HCT116 (cell line): ENCODE results near the gene ITPR1. TPM values are rescaled to one million over a fixed set of nuclear protein-coding genes. Genes with fewer than 3 reads are reported as not detected.

ENCODE experiments used
- ATAC-seq: fragments of 200-7000 bp; cut with Tn5 transposase; 2 replicates; pipeline ENCODE4 v1.9.1; 2020; ENCODE audit warnings: mild to moderate bottlenecking, moderate library complexity
- BruUV-seq: library from RNA; stranded (reverse); fragments of 400-500 nt; replicated peaks from 2 replicates; lab custom pipeline; 2021; lab: Mats Ljungman, UMichigan
- CTCF ChIA-PET: fragments of 300-600 bp; sonication (Branson Sonifier 250); formaldehyde crosslinking; loops from one replicate; lab custom pipeline; 2021; ENCODE audit warnings: antibody characterized with exemption; lab: Charles Lee
- POLR2A ChIA-PET: fragments of 300-600, 350-600 bp; sonication (Branson Sonifier 250); formaldehyde crosslinking; loops from one replicate; lab custom pipeline; 2021; ENCODE audit warnings: antibody characterized with exemption; lab: Charles Lee
- RAD21 ChIA-PET, 2 experiments: fragments of 300-600 bp; sonication (Branson Sonifier 250); formaldehyde crosslinking; loops; one replicate each; lab custom pipeline; 2023; ENCODE audit warnings: low total read pairs in 2 of 2; ENCODE audit not compliant: uncharacterized antibody in 2 of 2, unreplicated experiment in 2 of 2, low non-redundant PET in 1 of 2; lab: Charles Lee
- DNase-seq: peaks from one replicate; pipeline ENCODE4 v3.0.0-alpha.2; 2010; ENCODE audit warnings: low read depth, low spot score
- H2AFZ ChIP-seq: fragments of 200-600 bp; shearing (Covaris generic), sonication (generic); 2 replicates; pipeline ENCODE4 v1.6.1; 2017; ENCODE audit warnings: low read depth, mixed run types, mixed read lengths, antibody characterized with exemption, low read length; ENCODE audit not compliant: poor library complexity, severe bottlenecking
- H3K27ac ChIP-seq: 2 replicates; pipeline ENCODE4 v1.5.1; 2012; ENCODE audit warnings: low read depth, low read length
- H3K27me3 ChIP-seq: fragments of 200-600 bp; sonication (generic); 2 replicates; pipeline ENCODE4 v1.6.1; 2016; ENCODE audit warnings: mixed run types, low read length, mixed read lengths; ENCODE audit not compliant: insufficient read depth
- H3K36me3 ChIP-seq, 2 experiments: fragments of 200-500 bp in 1 of 2; fragments of 200-600 bp in 1 of 2; sonication (Bioruptor generic) in 1 of 2; sonication (generic) in 1 of 2; 2 replicates each; pipeline versions ENCODE4 v1.5.1 to v1.6.1; 2014 to 2016; ENCODE audit warnings: low read length in 2 of 2, inconsistent platforms in 1 of 2, mixed read lengths in 1 of 2, mixed run types in 1 of 2; ENCODE audit not compliant: insufficient read depth in 2 of 2, control insufficient read depth in 1 of 2
- H3K4me1 ChIP-seq, 2 experiments: fragments of 200-600 bp in 1 of 2; sonication (generic) in 1 of 2; 2 replicates each; pipeline versions ENCODE4 v1.5.1 to v1.6.1; 2012 to 2017; ENCODE audit warnings: low read length in 2 of 2, inconsistent platforms in 1 of 2, mild to moderate bottlenecking in 1 of 2, mixed read lengths in 1 of 2, mixed run types in 1 of 2, moderate library complexity in 1 of 2; ENCODE audit not compliant: insufficient read depth in 2 of 2, control insufficient read depth in 1 of 2
- H3K4me2 ChIP-seq: fragments of 200-600 bp; sonication (generic); 2 replicates; pipeline ENCODE4 v1.6.1; 2017; ENCODE audit warnings: mixed run types, low read length, mixed read lengths
- H3K4me3 ChIP-seq, 2 experiments: fragments of 200-600 bp in 1 of 2; sonication (generic) in 1 of 2; replicated peaks in 1 of 2; 2 replicates each; pipeline ENCODE4 v1.5.1; 2011 to 2016; ENCODE audit warnings: low read length in 2 of 2, control low read depth in 1 of 2, low read depth in 1 of 2, mild to moderate bottlenecking in 1 of 2, mixed read lengths in 1 of 2, mixed run types in 1 of 2
- H3K79me2 ChIP-seq: fragments of 200-600 bp; sonication (generic); 2 replicates; pipeline ENCODE4 v1.6.1; 2017; ENCODE audit warnings: mild to moderate bottlenecking, mixed run types, low read length, moderate library complexity, mixed read lengths; ENCODE audit not compliant: insufficient read depth
- H3K9ac ChIP-seq: fragments of 200-600 bp; sonication (generic); 2 replicates; pipeline ENCODE4 v1.6.1; 2016; ENCODE audit warnings: low read length, mixed read lengths
- H3K9me2 ChIP-seq: fragments of 200-600 bp; sonication (generic), shearing (Covaris generic); 2 replicates; pipeline ENCODE4 v1.6.1; 2017; ENCODE audit warnings: mixed run types, mild to moderate bottlenecking, moderate library complexity; ENCODE audit not compliant: insufficient read depth
- H3K9me3 ChIP-seq, 2 experiments: fragments of 200-500 bp in 1 of 2; fragments of 200-600 bp in 1 of 2; sonication (Bioruptor generic) in 1 of 2; sonication (generic) in 1 of 2; 2 replicates each; pipeline ENCODE4 v1.6.1; 2014 to 2017; ENCODE audit warnings: low read length in 2 of 2, mixed read lengths in 2 of 2, inconsistent platforms in 1 of 2, low read depth in 1 of 2, mild to moderate bottlenecking in 1 of 2, mixed run types in 1 of 2, moderate library complexity in 1 of 2; ENCODE audit not compliant: control insufficient read depth in 1 of 2, insufficient read depth in 1 of 2
- H4K20me1 ChIP-seq: fragments of 200-600 bp; sonication (generic), shearing (Covaris generic); 2 replicates; pipeline ENCODE4 v1.6.1; 2017; ENCODE audit warnings: mixed run types, mild to moderate bottlenecking, moderate library complexity; ENCODE audit not compliant: insufficient read depth
- ATF3 ChIP-seq: IDR thresholded peaks from 2 replicates; pipeline ENCODE4 v1.6.1; 2012
- CBX3 ChIP-seq: IDR thresholded peaks from 2 replicates; pipeline ENCODE4 v1.6.1; 2012; ENCODE audit warnings: low read depth
- CEBPB ChIP-seq: IDR thresholded peaks from 2 replicates; pipeline ENCODE4 v1.6.1; 2012; ENCODE audit warnings: low read depth
- EGR1 ChIP-seq: IDR thresholded peaks from 2 replicates; pipeline ENCODE4 v1.6.1; 2012; ENCODE audit warnings: low read depth
- EZH2phosphoT487 ChIP-seq: fragments of 200-600 bp; IDR thresholded peaks from 2 replicates; pipeline ENCODE4 v1.6.1; 2018; ENCODE audit warnings: antibody characterized with exemption, borderline replicate concordance
- FOSL1 ChIP-seq: IDR thresholded peaks from 2 replicates; pipeline ENCODE4 v1.6.1; 2012; ENCODE audit warnings: low read depth
- JUND ChIP-seq: IDR thresholded peaks from 2 replicates; pipeline ENCODE4 v1.6.1; 2012
- MAX ChIP-seq: IDR thresholded peaks from 2 replicates; pipeline ENCODE4 v1.6.1; 2012
- POLR2AphosphoS5 ChIP-seq: IDR thresholded peaks from 2 replicates; pipeline ENCODE4 v1.6.1; 2011; ENCODE audit warnings: mild to moderate bottlenecking, low read depth, low read length, moderate library complexity
- RAD21 ChIP-seq: IDR thresholded peaks from 2 replicates; pipeline ENCODE4 v1.6.1; 2012; ENCODE audit warnings: low read depth, mild to moderate bottlenecking
- REST ChIP-seq: IDR thresholded peaks from 2 replicates; pipeline ENCODE4 v1.6.1; 2012; ENCODE audit warnings: low read depth
- SIN3A ChIP-seq: IDR thresholded peaks from 2 replicates; pipeline ENCODE4 v1.6.1; 2012; ENCODE audit warnings: low read depth
- SRF ChIP-seq: IDR thresholded peaks from 2 replicates; pipeline ENCODE4 v1.6.1; 2012; ENCODE audit warnings: low read depth
- TCF7L2 ChIP-seq: IDR thresholded peaks from 2 replicates; pipeline ENCODE4 v1.7.0; 2011; ENCODE audit warnings: borderline replicate concordance, inconsistent platforms; ENCODE audit not compliant: insufficient read depth, insufficient read length; ENCODE audit errors: extremely low read depth
- YY1 ChIP-seq: IDR thresholded peaks from 2 replicates; pipeline ENCODE4 v1.6.1; 2011; ENCODE audit warnings: low read length, low read depth, moderate library complexity, mild to moderate bottlenecking; ENCODE audit not compliant: insufficient replicate concordance; ENCODE audit errors: extremely low read depth
- intact Hi-C: fragments of 100-400 bp; cut with micrococcal nuclease; formaldehyde crosslinking; loops from 2 replicates; pipeline ENCODE4 v1.10.0; 2022
- total RNA-seq: library from RNA; stranded (reverse); gene quantifications from one replicate; pipeline ENCODE4 v1.2.1, GENCODE V29; 2021; ENCODE audit not compliant: unreplicated experiment

The ITPR1 gene
- total RNA-seq, 1 experiment from 2014 or later, result 9.2 TPM

- ATAC-seq, result no peak
Observed at GRCh38 chr3:4581498-4581897, 88.3 kb downstream of the ITPR1 start.

More at GRCh38 chr3:4581498-4581897, 88.3 kb downstream of the ITPR1 start:
- no peaks in the 10 kb centered on the region for H3K9me3 ChIP-seq
- no peak for TF ChIP-seq YY1
- TF ChIP-seq MAX, result no peak
- TF ChIP-seq TCF7L2, result no peak
- TF ChIP-seq RAD21, result no peak
- TF ChIP-seq CBX3, result no peak
- no peak for TF ChIP-seq ATF3
- TF ChIP-seq JUND, result no peak
- no peak for TF ChIP-seq EZH2phosphoT487
- TF ChIP-seq CEBPB, result no peak
- TF ChIP-seq SIN3A, result no peak
- no peak for TF ChIP-seq EGR1
- TF ChIP-seq SRF, result no peak
- no peak for TF ChIP-seq FOSL1
- no peak for TF ChIP-seq POLR2AphosphoS5
- no peak for TF ChIP-seq REST
- H3K79me2 ChIP-seq, result no peaks in the 10 kb centered on the region
- no TSS peak for BruUV-seq
- no peaks in the 10 kb centered on the region for H3K36me3 ChIP-seq
- no peaks in the 10 kb centered on the region for H4K20me1 ChIP-seq
- intact Hi-C loops, result no loop called here
- H3K4me3 ChIP-seq, result no peak overlapping the region
- no peaks in the 10 kb centered on the region for H3K4me1 ChIP-seq
- no peaks in the 10 kb centered on the region; the same call in 1 of the 2 replicates for H3K27me3 ChIP-seq
- ChIA-PET RAD21 (no interaction called here), CTCF (no interaction called here), POLR2A (no interaction called here)
- H2AFZ ChIP-seq, result no peak overlapping the region
- H3K27ac ChIP-seq, result no peak overlapping the region
- H3K9me2 ChIP-seq, result no peaks in the 10 kb centered on the region
- no peak overlapping the region for H3K4me2 ChIP-seq
- no peak overlapping the region for H3K9ac ChIP-seq
- DNase-seq, result no peak
